ENCODE measurements around the gene MT1X.
A peak's percentile ranks its signal among the peaks of the same experiment; 100 is the strongest.

MT1X gene

DNA sequence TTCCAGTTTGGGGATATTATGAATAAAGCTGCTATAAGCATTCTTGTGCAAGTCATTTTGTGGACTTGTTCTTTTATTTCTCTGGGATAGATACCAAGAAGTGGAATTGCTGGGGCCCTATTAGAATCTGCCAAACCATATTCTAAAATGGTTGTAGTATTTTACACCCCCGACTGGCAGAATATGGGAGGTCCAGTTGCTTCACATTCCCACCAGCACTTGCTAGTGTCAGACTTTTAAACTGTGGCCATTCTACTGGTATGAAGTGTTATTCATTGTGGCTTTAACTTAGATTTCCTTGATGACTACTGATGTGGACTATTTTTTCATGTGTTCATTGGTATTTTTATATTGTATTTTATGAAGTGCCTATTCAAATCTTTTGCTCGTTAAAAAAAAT lies 29.6 kb downstream of the MT1X start:
- Histone ChIP-seq H2BK12ac (ENCODE audit: low read length in 2 of 2) (no peak overlapping the region), H3K9me3 (ENCODE audit: control insufficient read depth, low read length) (no peaks in the 10 kb centered on the region), H2BK120ac (ENCODE audit: low read depth, low read length) (no peak overlapping the region), H4K91ac (ENCODE audit: low read length) (no peak overlapping the region), H2AK5ac (ENCODE audit: low read length, severe bottlenecking) (no peak overlapping the region), H3K14ac (ENCODE audit: low read length in 2 of 2) (no peak overlapping the region), H3K23ac (ENCODE audit: low read length in 2 of 2) (no peak overlapping the region), H3K79me1 (replicated peaks; ENCODE audit: low read length, poor library complexity, severe bottlenecking) (no peaks in the 10 kb centered on the region), H3K4ac (ENCODE audit: low read depth in 1 of 2, low read length in 2 of 2) (no peak overlapping the region), H3K27me3 (ENCODE audit: control insufficient read depth in 1 of 2, insufficient read depth in 1 of 2, low read length in 2 of 2) (peaks cover 0 to 14% of the 10 kb centered on the region in 2 experiments), H3K18ac (ENCODE audit: low read depth in 1 of 2, low read length in 2 of 2) (no peak overlapping the region), H3K27ac (ENCODE audit: low read length, poor library complexity, severe bottlenecking) (no peak overlapping the region), H2BK5ac (ENCODE audit: low read depth, low read length, poor library complexity, severe bottlenecking) (no peak overlapping the region), H3K4me1 (ENCODE audit: control insufficient read depth, insufficient read depth, low read depth, low read length) (no peaks in the 10 kb centered on the region), H2BK15ac (ENCODE audit: low read depth, poor library complexity, severe bottlenecking) (no peak overlapping the region), H3K9ac (ENCODE audit: low read length) (no peak overlapping the region), H2AFZ (ENCODE audit: low read depth, low read length) (no peak overlapping the region), H3K36me3 (ENCODE audit: control insufficient read depth in 1 of 2, insufficient read depth in 2 of 2, low read depth in 1 of 2, low read length in 2 of 2) (no peaks in the 10 kb centered on the region), H3K4me3 (ENCODE audit: insufficient read depth in 1 of 2, low read depth in 1 of 2, low read length in 2 of 2) (no peak overlapping the region), H4K8ac (ENCODE audit: low read length) (no peak overlapping the region), H3K4me2 (ENCODE audit: low read length, poor library complexity, severe bottlenecking) (no peak overlapping the region)
- WGBS = 100% methylated on average over 1 of the region's 2 CpGs
- no peak for DNase-seq

DNA sequence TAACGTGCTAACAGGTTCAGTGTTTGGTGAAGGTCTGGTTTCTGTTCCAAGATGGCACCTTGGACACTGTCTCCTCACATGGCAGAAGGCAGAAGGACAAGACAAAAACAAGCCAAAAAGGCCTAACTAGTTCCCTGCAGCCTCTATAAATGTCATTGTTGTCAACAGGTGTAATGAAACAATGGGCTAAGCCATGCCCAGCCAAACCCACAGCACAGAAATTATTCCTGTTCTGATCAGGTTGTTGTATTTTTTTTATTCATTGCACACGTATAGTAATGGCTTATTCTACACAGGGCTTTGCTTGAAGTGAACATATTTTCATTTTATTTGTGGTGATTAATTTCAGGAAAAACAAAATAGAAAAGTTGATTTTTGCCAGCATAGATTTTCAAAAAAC lies 31.5 kb downstream of the MT1X start:
- Histone ChIP-seq H3K14ac (ENCODE audit: low read length in 2 of 2) (no peak overlapping the region), H2AK5ac (ENCODE audit: low read length, severe bottlenecking) (no peak overlapping the region), H4K8ac (ENCODE audit: low read length) (no peak overlapping the region), H2BK5ac (ENCODE audit: low read depth, low read length, poor library complexity, severe bottlenecking) (no peak overlapping the region), H3K9ac (ENCODE audit: low read length) (no peak overlapping the region), H3K18ac (ENCODE audit: low read depth in 1 of 2, low read length in 2 of 2) (no peak overlapping the region), H3K9me3 (ENCODE audit: control insufficient read depth, low read length) (no peaks in the 10 kb centered on the region), H3K27me3 (ENCODE audit: control insufficient read depth in 1 of 2, insufficient read depth in 1 of 2, low read length in 2 of 2) (peaks cover 0 to 10% of the 10 kb centered on the region in 2 experiments), H4K91ac (ENCODE audit: low read length) (no peak overlapping the region), H3K79me1 (replicated peaks; ENCODE audit: low read length, poor library complexity, severe bottlenecking) (no peaks in the 10 kb centered on the region), H3K36me3 (ENCODE audit: control insufficient read depth in 1 of 2, insufficient read depth in 2 of 2, low read depth in 1 of 2, low read length in 2 of 2) (no peaks in the 10 kb centered on the region), H3K4me1 (ENCODE audit: control insufficient read depth, insufficient read depth, low read depth, low read length) (no peaks in the 10 kb centered on the region), H3K27ac (ENCODE audit: low read length, poor library complexity, severe bottlenecking) (no peak overlapping the region), H3K4ac (ENCODE audit: low read depth in 1 of 2, low read length in 2 of 2) (no peak overlapping the region), H3K23ac (ENCODE audit: low read length in 2 of 2) (no peak overlapping the region), H2BK15ac (ENCODE audit: low read depth, poor library complexity, severe bottlenecking) (no peak overlapping the region), H2AFZ (ENCODE audit: low read depth, low read length) (no peak overlapping the region), H2BK120ac (ENCODE audit: low read depth, low read length) (no peak overlapping the region), H3K4me2 (ENCODE audit: low read length, poor library complexity, severe bottlenecking) (no peak overlapping the region), H3K4me3 (ENCODE audit: insufficient read depth in 1 of 2, low read depth in 1 of 2, low read length in 2 of 2) (no peak overlapping the region), H2BK12ac (ENCODE audit: low read length in 2 of 2) (no peak overlapping the region)
- 70% methylated on average over 1 of the region's 2 CpGs for WGBS
- no peak for DNase-seq

DNA sequence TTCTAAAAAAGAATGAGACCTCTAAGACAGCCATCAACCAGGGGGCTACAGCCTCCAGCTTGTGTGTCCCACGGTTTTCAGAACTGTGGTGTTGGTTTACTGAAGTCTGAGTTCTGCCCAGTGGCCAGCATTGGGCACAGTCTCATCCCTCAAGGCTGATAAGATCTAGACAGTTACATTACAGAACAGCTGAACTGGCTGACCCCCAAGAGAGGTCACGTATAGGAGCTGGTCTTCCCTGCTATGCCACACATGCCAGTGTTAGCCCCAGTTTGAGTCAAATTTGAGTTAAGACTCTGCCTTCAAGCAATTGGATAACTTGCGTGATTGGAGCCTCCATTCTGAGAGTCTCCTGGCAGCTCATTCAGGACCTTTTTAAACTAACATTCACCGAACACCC lies 32.9 kb downstream of the MT1X start:
- WGBS = 75% methylated on average over 4 of the region's 4 CpGs
- H3K14ac ChIP-seq (ENCODE audit: low read length in 2 of 2) = peak overlapping the region in 1 of 2 experiments; percentile 6
- no peak overlapping the region for H3K23ac ChIP-seq (ENCODE audit: low read length in 2 of 2)
- H2BK5ac ChIP-seq (ENCODE audit: low read depth, low read length, poor library complexity, severe bottlenecking) = no peak overlapping the region
- peaks cover 0 to under 1% of the 10 kb centered on the region in 2 experiments for H3K27me3 ChIP-seq (ENCODE audit: control insufficient read depth in 1 of 2, insufficient read depth in 1 of 2, low read length in 2 of 2)
- H3K79me1 ChIP-seq (replicated peaks; ENCODE audit: low read length, poor library complexity, severe bottlenecking) = no peaks in the 10 kb centered on the region
- no peaks in the 10 kb centered on the region for H3K9me3 ChIP-seq (ENCODE audit: control insufficient read depth, low read length)
- H3K4ac ChIP-seq (ENCODE audit: low read depth in 1 of 2, low read length in 2 of 2) = no peak overlapping the region
- no peak overlapping the region for H2BK12ac ChIP-seq (ENCODE audit: low read length in 2 of 2)
- H3K36me3 ChIP-seq (ENCODE audit: control insufficient read depth in 1 of 2, insufficient read depth in 2 of 2, low read depth in 1 of 2, low read length in 2 of 2) = no peaks in the 10 kb centered on the region
- no peak overlapping the region for H2BK15ac ChIP-seq (ENCODE audit: low read depth, poor library complexity, severe bottlenecking)
- H3K27ac ChIP-seq (ENCODE audit: low read length, poor library complexity, severe bottlenecking) = no peak overlapping the region
- H3K4me2 ChIP-seq (ENCODE audit: low read length, poor library complexity, severe bottlenecking) = no peak overlapping the region
- no peak overlapping the region for H2BK120ac ChIP-seq (ENCODE audit: low read depth, low read length)
- no peak overlapping the region for H4K8ac ChIP-seq (ENCODE audit: low read length)
- H3K9ac ChIP-seq (ENCODE audit: low read length) = no peak overlapping the region
- no peak for DNase-seq
- no peak overlapping the region for H3K4me3 ChIP-seq (ENCODE audit: insufficient read depth in 1 of 2, low read depth in 1 of 2, low read length in 2 of 2)
- H4K91ac ChIP-seq (ENCODE audit: low read length) = no peak overlapping the region
- H2AFZ ChIP-seq (ENCODE audit: low read depth, low read length) = no peak overlapping the region
- no peak overlapping the region for H2AK5ac ChIP-seq (ENCODE audit: low read length, severe bottlenecking)
- no peaks in the 10 kb centered on the region for H3K4me1 ChIP-seq (ENCODE audit: control insufficient read depth, insufficient read depth, low read depth, low read length)
- no peak overlapping the region for H3K18ac ChIP-seq (ENCODE audit: low read depth in 1 of 2, low read length in 2 of 2)

DNA sequence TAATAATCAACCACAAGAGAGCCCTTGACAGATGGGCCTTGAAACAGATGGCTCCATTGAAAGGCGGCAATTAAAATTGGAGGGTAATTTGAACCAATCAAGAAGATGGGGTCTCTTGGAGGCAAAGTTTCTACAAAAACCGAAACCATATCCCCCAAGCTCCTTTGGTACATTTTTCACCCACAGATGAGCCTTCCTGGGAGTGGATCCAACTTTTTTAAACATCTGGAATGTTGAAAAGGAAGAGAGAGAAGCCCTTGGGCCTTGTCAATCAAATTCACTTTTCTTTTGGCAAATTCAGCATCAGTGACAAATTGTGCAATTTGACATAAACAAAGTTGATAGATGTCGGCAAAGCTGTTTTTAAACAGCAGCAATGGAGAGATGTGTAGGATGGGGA lies 34.5 kb downstream of the MT1X start:
- Histone ChIP-seq H3K27me3 (ENCODE audit: control insufficient read depth in 1 of 2, insufficient read depth in 1 of 2, low read length in 2 of 2) (no peaks in the 10 kb centered on the region), H3K4me2 (ENCODE audit: low read length, poor library complexity, severe bottlenecking) (no peak overlapping the region), H3K9ac (ENCODE audit: low read length) (no peak overlapping the region), H2AK5ac (ENCODE audit: low read length, severe bottlenecking) (no peak overlapping the region), H3K4me1 (ENCODE audit: control insufficient read depth, insufficient read depth, low read depth, low read length) (no peaks in the 10 kb centered on the region), H2BK15ac (ENCODE audit: low read depth, poor library complexity, severe bottlenecking) (no peak overlapping the region), H2BK12ac (ENCODE audit: low read length in 2 of 2) (no peak overlapping the region), H3K4ac (ENCODE audit: low read depth in 1 of 2, low read length in 2 of 2) (no peak overlapping the region), H3K18ac (ENCODE audit: low read depth in 1 of 2, low read length in 2 of 2) (no peak overlapping the region), H3K9me3 (ENCODE audit: control insufficient read depth, low read length) (no peaks in the 10 kb centered on the region), H2BK5ac (ENCODE audit: low read depth, low read length, poor library complexity, severe bottlenecking) (no peak overlapping the region), H3K36me3 (ENCODE audit: control insufficient read depth in 1 of 2, insufficient read depth in 2 of 2, low read depth in 1 of 2, low read length in 2 of 2) (no peaks in the 10 kb centered on the region), H4K91ac (ENCODE audit: low read length) (no peak overlapping the region), H4K8ac (ENCODE audit: low read length) (no peak overlapping the region), H3K23ac (ENCODE audit: low read length in 2 of 2) (no peak overlapping the region), H2BK120ac (ENCODE audit: low read depth, low read length) (no peak overlapping the region), H2AFZ (ENCODE audit: low read depth, low read length) (no peak overlapping the region), H3K4me3 (ENCODE audit: insufficient read depth in 1 of 2, low read depth in 1 of 2, low read length in 2 of 2) (no peak overlapping the region), H3K27ac (ENCODE audit: low read length, poor library complexity, severe bottlenecking) (no peak overlapping the region), H3K79me1 (replicated peaks; ENCODE audit: low read length, poor library complexity, severe bottlenecking) (no peaks in the 10 kb centered on the region), H3K14ac (ENCODE audit: low read length in 2 of 2) (no peak overlapping the region)
- no peak for DNase-seq
- WGBS = 86% methylated on average over 1 of the region's 3 CpGs

All from mesenchymal stem cell (in vitro differentiated cells and primary cell).